TTC549 (cell line): ENCODE measurements around the gene HOMEZ.
"Not testable (repeated sequence)": the region's sequence is repeated elsewhere in the genome, so short reads cannot be mapped to it uniquely, and the experiment has no call there.

Source experiments
- FAIRE-seq: peaks from 2 replicates; lab custom pipeline; 2012; peaks lifted over from hg19 to GRCh38; lab: Jason Lieb, UNC

HOMEZ gene

GRCh38 chr14:23281247-23281646, 4.7 kb downstream of the HOMEZ start:
- no peak for FAIRE-seq

- not testable (repeated sequence) for FAIRE-seq
These were observed 8.0 kb downstream of the HOMEZ start for GRCh38 chr14:23277928-23278327.

DNA sequence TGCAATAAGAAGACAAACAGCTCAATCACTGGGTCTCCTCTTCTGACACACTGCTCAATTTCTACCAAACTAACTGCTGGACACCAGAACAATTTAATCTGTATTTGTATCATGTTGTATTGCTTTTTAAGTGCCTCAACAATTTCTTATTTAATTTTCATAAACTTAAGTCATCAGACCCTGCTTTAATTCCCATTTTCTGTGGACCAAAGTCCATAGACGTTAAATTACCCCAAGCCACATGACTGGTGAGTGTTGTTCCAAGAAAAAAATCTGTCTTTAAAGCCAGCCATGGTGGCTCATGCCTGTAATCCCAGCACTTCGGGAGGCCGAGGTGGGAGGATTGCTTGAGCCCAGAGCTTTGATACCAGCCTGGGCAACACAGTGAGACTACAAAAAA, 8.7 kb downstream of the HOMEZ start:
- FAIRE-seq = no peak

- no peak for FAIRE-seq
These were observed 10.5 kb downstream of the HOMEZ start for GRCh38 chr14:23275412-23275811.

- no peak for FAIRE-seq
These were observed 16.7 kb downstream of the HOMEZ start for GRCh38 chr14:23269193-23269592.

DNA sequence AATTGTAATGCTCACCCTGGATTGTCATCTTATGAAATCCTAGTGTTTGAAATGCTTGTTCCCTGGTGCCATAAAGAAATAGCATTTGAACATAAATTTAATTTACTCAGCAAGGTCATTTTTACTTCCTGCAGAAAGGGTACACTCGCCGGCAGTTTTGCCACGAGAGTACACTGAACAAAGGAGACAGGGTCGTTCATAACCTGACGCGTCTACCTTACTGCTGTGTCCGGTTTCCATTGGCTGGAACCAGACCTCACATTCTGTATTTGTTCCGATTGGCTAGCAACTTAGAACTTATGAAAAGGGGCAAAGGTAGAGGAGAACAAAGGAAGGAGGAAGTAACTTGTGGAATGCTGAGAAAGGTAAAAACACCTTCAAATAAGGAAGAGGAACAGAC, 25.1 kb downstream of the HOMEZ start:
- FAIRE-seq = not testable (repeated sequence)

GRCh38 chr14:23259426-23259825, 26.5 kb downstream of the HOMEZ start:
- FAIRE-seq = no peak

GRCh38 chr14:23258256-23258655, 27.7 kb downstream of the HOMEZ start:
- no peak for FAIRE-seq

DNA sequence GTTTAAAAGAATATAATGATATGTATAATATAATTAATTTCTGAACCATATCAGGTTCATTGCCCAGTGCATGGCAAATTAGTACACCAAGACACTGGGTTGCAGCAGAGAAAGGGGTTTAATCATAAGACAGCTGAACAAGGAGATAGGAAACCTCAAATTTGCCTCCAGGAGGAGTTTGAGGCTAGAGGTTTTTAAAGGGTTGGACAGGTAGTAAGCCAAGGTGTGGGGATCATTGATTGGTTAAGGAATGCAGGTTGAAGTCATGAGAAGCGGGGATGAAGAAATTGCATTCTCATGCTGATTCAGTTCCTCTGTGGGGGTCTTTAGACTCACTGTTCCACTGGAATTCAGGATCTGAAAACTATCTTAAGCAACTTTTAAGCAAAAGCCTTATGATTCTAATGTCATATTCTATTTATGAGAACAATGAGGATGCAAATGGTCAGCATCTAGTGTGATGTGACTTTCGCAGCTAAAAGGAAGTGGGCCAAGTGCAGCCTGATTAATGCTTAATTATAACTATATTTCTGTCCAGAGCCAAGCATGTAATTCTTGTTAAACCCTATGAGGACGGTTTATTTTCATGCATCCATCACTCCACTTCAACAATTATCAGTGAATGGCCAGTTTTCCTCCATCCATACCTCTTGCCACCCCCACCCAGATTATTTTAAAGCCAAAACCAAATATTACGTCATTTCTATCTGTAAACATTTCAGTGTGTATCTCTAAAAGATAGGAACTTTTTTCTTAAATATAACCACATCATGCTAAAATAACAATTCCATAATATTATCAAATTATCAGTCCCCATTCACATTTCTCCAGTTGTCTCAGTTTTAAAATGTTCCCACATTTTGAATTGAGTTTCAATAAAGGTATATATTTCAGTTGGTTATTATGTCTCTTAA, 33.3 kb downstream of the HOMEZ start:
- FAIRE-seq = no peak

GRCh38 chr14:23252006-23252405, 33.9 kb downstream of the HOMEZ start:
- no peak for FAIRE-seq

- no peak for FAIRE-seq
These were observed 36.1 kb downstream of the HOMEZ start for GRCh38 chr14:23249824-23250223.

DNA sequence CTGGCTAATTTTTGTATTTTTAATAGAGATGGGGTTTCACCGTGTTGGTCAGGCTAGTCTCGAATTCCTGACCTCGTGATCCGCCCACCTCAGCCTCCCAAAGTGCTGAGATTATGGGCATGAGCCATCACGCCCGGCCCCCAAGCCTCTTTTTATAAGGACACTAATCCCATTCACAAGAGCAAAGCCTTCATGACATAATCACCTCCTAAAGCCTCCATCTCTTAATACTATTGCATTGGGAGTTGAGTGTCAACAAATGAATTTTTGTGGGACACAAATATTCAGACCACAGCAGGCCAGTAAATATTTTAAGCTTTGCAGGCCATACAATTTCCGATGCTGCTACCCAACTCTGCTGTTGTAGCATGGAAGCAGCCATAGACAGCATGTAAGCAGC, 37.3 kb downstream of the HOMEZ start:
- no peak for FAIRE-seq

DNA sequence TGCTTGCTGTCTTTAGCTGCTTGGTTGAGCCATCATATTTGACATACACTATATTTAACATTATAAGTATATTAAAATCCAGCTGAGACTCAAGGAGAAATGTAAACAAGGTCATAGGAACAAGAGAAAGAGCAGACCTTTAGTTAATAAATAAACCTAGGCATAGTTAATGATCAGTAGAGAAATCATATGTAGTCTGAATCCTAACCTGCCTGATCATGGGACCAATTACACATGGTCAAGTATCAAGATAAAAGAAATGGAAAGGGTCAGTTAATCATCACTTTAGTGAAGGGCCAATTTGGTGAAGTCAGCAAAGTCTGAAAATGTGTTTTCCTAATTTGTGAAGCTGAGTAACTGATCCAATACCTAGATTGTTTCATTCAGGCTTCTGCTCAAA, 40.6 kb downstream of the HOMEZ start:
- no peak for FAIRE-seq

DNA sequence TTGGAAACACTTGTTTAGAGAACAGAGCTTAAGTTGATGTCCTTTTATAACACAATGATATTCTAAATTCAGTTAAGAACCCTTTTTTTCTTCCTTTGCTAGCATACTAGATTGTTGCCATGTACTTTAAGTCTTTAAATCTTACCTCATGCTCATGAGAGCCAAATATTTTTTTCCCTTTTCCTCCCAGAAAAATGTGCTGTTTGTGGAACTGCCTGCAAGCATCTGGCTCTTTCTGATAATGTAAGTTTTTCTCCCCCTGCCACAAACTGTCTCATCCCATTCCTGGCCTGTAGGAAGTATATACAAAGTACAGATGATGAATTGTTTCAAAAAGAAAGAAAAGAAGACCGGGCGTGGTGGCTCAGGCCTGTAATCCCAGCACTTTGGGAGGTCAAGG, 42.9 kb downstream of the HOMEZ start:
- FAIRE-seq = no peak

GRCh38 chr14:23242076-23242475, 43.9 kb downstream of the HOMEZ start:
- FAIRE-seq = no peak

GRCh38 chr14:23241061-23241715, 44.7 kb downstream of the HOMEZ start:
- FAIRE-seq = not testable (repeated sequence)

- no peak for FAIRE-seq
These were observed 45.3 kb downstream of the HOMEZ start for GRCh38 chr14:23240661-23241060.

DNA sequence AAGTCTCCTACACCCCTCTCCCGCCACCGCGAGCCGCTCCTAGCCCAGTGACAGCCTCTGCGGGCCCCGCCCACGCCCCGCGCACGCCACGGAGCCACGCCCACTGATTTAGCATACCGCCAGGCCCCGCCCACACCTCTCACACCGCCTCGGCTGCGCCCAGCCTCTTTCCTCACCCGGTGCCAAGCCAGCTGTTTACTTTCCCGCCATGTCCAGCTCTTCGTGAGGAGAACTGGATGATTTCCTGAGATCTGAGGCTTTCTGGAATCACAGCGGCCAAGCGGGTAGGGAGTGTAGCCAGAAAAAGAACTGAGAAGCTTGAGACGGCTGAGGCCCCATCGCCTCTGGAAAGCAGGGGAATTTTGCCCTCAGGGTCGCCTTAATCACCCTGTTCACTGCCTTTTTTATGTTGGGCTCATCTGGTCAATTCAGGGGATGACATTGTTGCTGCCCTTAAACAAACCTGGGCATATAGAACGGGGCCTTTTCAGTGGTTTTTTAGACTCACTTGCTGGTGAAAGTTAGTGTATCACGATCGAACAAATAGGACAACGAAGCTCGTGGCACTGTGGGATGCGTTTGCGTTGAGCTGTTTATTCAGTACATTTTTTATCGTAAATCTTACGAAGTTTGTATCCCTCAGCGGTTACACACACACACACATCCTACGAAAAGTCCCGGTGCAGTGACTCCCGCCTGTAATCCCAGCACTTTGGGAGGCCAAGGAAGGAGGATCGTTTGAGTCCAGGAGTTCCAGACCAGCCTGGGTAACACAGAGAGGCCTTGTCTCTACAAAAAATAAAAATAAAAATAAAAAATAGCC, 47.9 kb downstream of the HOMEZ start, which contains the start of gene RNF212B:
Gene RNF212B (plus strand): TSS at position 165 of the 823 bp plus-strand sequence. CDS start 2,410 bp downstream, outside the sequence.
- FAIRE-seq = no peak

DNA sequence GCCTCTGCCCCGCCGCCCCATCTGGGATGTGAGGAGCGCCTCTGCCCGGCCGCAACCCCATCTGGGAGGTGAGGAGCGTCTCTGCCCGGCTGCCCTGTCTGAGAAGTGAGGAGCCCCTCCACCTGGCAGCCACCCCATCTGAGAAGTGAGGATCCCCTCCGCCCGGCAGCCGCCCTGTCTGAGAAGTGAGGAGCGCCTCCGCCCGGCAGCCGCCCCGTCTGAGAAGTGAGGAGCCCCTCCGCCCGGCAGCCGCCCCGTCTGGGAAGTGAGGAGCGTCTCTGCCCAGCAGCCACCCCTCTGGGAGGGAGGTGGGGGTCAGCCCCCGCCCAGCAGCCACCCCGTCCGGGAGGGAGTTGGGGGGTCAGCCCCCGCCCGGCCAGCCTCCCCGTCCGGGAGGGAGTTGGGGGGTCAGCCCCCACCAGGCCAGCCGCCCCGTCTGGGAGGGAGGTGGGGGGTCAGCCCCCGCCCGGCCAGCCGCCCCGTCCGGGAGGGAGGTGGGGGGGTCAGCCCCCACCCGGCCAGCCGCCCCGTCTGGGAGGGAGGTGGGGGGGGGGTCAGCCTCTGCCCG, 53.6 kb downstream of the HOMEZ start:
- FAIRE-seq = not testable (repeated sequence)

GRCh38 chr14:23228812-23229211, 57.1 kb downstream of the HOMEZ start:
- FAIRE-seq = no peak

DNA sequence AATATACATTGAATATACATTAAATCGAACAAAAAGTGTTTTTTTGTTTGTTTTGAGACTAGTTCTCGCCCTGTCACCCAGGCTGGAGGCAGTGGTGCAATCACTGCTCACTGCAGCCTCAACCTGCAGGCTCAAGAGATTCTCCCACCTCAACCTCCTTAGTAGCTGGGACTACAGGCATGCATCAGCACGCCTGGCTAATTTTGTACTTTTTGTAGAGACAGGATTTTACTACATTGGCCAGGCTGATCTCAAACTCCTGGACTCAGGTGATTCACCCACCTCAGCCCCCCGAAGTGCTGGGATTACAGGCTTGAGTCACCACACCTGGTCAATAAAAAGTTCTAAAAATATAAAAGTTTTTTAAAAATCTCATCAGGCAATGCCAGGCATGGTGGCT, 58.4 kb downstream of the HOMEZ start:
- no peak for FAIRE-seq

DNA sequence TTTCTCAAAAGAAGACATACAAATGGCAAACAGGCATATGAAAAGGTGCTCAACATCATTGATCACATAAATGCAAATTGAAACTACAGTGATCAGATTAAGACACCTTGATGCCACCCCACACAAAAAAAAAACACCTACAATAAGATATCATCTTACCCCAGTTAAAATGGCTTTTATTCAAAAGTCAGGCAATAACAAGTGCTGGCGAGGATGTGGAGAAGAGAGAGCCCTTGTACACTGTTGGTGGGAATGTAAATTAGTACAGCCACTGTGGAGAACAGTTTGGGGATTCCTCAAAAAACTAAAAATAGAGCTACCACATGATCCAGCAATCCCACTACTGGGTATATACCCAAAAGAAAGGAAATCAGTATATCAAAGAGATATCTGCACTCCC, 61.0 kb downstream of the HOMEZ start:
- FAIRE-seq = not testable (repeated sequence)
